ENCODE measurements around the gene SCAMP1.

DNA sequence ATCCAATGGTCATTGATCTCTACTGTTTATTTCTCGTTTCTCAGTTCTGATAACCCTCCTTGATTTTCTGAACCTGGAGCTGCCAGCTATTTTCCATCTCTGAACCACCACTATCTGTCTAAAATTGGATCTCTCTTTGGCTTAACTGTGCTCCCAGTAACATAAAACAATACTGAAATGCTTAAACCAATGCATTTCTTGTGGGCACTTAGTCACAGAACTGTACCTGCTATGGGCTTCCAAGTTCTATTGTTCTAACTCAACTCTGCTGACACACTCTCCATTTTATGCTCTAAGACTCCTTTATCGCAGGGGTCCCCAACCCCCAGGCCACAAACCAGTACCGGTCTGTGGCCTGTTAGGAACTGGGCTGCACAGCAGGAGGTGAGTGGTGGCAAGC is 167.5 kb downstream of the SCAMP1 start:
- TF ChIP-seq, protein P1, sequence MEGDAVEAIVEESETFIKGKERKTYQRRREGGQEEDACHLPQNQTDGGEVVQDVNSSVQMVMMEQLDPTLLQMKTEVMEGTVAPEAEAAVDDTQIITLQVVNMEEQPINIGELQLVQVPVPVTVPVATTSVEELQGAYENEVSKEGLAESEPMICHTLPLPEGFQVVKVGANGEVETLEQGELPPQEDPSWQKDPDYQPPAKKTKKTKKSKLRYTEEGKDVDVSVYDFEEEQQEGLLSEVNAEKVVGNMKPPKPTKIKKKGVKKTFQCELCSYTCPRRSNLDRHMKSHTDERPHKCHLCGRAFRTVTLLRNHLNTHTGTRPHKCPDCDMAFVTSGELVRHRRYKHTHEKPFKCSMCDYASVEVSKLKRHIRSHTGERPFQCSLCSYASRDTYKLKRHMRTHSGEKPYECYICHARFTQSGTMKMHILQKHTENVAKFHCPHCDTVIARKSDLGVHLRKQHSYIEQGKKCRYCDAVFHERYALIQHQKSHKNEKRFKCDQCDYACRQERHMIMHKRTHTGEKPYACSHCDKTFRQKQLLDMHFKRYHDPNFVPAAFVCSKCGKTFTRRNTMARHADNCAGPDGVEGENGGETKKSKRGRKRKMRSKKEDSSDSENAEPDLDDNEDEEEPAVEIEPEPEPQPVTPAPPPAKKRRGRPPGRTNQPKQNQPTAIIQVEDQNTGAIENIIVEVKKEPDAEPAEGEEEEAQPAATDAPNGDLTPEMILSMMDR (conservative IDR thresholded peaks at IDR 0.05; ENCODE audit: low read depth, low read length) = no peak
- no peak for TF ChIP-seq EZH2 (IDR thresholded peaks at IDR 0.05; ENCODE audit: borderline replicate concordance, low read depth, low read length, poor library complexity, severe bottlenecking)

Measured in A673 (cell line).